Psoas muscle (tissue), 8 donors: ENCODE measurements around the gene IFI30. TPM values are rescaled to one million over a fixed set of nuclear protein-coding genes. Genes with fewer than 3 reads are reported as not detected.
A peak's percentile ranks its signal among the peaks of the same experiment; 100 is the strongest.

Experiments
- ATAC-seq, 4 donors: fragments of 200-7000 bp; cut with Tn5 transposase; one replicate each; pipeline ENCODE4 v1.9.1; 2020; ENCODE audit warnings: moderate library complexity in 3 of 4, mild to moderate bottlenecking in 2 of 4
- DNase-seq, 2 donors: peaks; one replicate each; pipeline ENCODE4 v3.0.0-alpha.2; 2020
- H3K27ac ChIP-seq: fragments of 200-600 bp; one replicate; pipeline ENCODE4 v1.8.0; 2022
- H3K27me3 ChIP-seq, 3 donors: fragments of 200-600 bp in 1 of 3; one replicate each; pipeline versions ENCODE4 v1.6.1 to v1.8.0; 2013 to 2022; ENCODE audit warnings: low read length in 2 of 3, mild to moderate bottlenecking in 2 of 3, moderate library complexity in 1 of 3; ENCODE audit not compliant: insufficient read depth in 3 of 3
- H3K36me3 ChIP-seq, 2 donors: fragments of 200-600 bp in 1 of 2; one replicate each; pipeline versions ENCODE4 v1.6.1 to v1.8.0; 2013 to 2022; ENCODE audit warnings: low read depth in 1 of 2, mild to moderate bottlenecking in 1 of 2, moderate library complexity in 1 of 2; ENCODE audit not compliant: insufficient read depth in 1 of 2
- H3K4me1 ChIP-seq: fragments of 200-600 bp; one replicate; pipeline ENCODE4 v1.8.0; 2022
- H3K4me3 ChIP-seq: fragments of 200-600 bp; one replicate; pipeline ENCODE4 v1.8.0; 2022; ENCODE audit warnings: mild to moderate bottlenecking
- H3K9me3 ChIP-seq: fragments of 200-600 bp; one replicate; pipeline ENCODE4 v1.8.0; 2022
- CTCF ChIP-seq: fragments of 200-600 bp; IDR thresholded peaks from one replicate; pipeline ENCODE4 v1.8.0; 2022; ENCODE audit warnings: antibody characterized with exemption
- WGBS, 3 donors: extraction: QIAGEN DNeasy Blood & Tissue Kit; methylation state at CpG; one replicate each; pipeline versions ENCODE4 v1.1.6 to v1.1.7; 2013; 5-methylcytosine and 5-hydroxymethylcytosine counted together
- intact Hi-C, 2 donors: fragments of 100-400 bp; cut with DNase I; formaldehyde crosslinking; loops; one replicate each; pipeline versions ENCODE4 v1.11.0 to v1.14.2; 2022
- polyA plus RNA-seq, 3 donors: library from polyadenylated mRNA; stranded (reverse); fragments of 200-250 nt; gene quantifications; one replicate each; pipeline ENCODE4 v1.2.3, GENCODE V29; 2013
- total RNA-seq, 4 donors: library from RNA; stranded (reverse); fragmentation: NEBNext Ultra II Directional in 2 of 4; extraction: Animal tissue kit (Norgen Biotek cat#: 25700) in 2 of 4; gene quantifications; one replicate each; pipeline versions ENCODE4 v1.2.1 to v1.2.4, GENCODE V29; 2021 to 2023
- donor health status: healthy with polysubstance abuse.
- donor health status: DM: no; HTN: no; CAD: no; lungs with moderate emphysema.
- donor health status: Bipolar disorder and iron deficiency.
- donor health status: healthy.
- donor health status: DM: yes; HTN: yes; CAD: no.
- donor health status: DM: no; HTN: no; CAD: no.
- donor health status: DM: no; HTN: no; CAD: no.
- donor health status: DM: yes; HTN: yes; CAD: no.

The IFI30 gene
- total and polyA plus RNA-seq, 7 donors = 1.4 to 21.5 (median 10.1) TPM

DNA sequence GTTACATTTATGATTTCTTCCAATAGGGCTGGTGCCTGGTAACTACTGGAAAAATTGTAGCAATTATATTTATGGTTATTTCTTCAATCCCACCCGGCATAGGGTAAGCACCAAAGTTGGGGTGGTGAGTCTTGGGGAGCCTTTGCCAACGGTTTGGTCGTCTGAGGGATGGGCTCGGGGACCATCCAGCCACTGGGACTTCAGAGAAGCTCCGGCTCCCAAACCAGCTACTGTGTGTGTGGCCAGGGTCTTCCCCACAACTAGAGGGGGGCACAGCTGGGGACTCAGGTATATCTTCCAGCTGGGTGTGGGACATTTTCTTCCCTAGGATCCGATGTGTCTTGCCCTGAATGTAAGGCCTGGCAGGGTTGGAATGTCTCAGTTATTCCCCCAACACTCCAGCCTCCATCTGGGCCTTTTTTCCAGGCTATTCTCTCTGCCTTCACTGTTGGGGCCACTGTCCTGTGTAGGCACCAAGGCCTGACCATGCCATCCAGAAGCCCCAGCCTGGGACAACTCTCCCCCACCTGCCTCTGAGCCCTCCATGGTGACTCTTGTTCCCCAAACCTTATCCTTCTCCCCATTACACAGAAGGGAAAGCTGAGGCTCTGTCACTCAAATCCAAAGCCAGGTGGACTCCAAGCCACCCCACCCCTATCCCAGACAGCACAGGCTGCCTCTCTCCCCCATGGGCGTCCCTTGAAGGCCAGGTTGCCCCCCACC lies 1.1 kb upstream of the IFI30 start:
- Histone ChIP-seq H3K27me3 (peaks cover 0 to 2% (median 0%) of the 10 kb centered on the region in 3 donors), H3K4me3 (no peak overlapping the region), H3K4me1 (peaks cover 10% of the 10 kb centered on the region), H3K9me3 (no peaks in the 10 kb centered on the region), H3K36me3 (peaks cover 4 to 24% of the 10 kb centered on the region in 2 donors), H3K27ac (no peak overlapping the region)
- DNase-seq = no peak
- intact Hi-C loops = no loop called here
- 83 to 89% (median 88%) methylated on average over 7 of the region's 7 CpGs for WGBS, 3 donors
- no peak for ATAC-seq
- TF ChIP-seq CTCF = no peak

DNA sequence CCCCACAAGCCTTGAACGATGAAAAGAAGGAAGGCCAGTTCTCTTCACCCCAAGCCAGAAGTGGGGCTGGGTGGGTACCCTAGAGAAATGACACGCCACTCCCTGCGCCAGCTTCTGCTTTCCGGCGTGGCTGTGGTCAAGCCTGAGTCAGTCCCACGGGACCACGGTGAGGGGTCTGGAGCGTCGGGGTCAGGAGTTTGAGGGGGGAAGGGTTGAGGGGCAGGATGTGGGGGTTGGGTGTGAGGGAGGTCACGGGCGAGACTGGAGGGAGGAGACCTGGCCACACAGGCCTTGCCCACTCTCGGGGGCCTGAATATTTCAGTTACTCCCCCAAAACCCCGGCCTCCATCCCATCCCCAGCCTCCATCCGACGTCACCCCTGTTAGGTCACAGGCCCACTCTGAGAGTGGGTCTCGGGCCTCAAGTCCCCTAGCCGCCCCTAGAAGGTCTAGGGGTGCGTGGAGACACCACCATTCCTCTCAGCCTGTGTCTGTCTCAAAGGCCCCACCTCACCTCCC lies 500 bp upstream of the IFI30 start:
- intact Hi-C loops = no loop called here
- Histone ChIP-seq H3K27ac (peak overlapping the region; percentile 41), H3K4me3 (peak overlapping the region; percentile 79), H3K4me1 (peaks cover 10% of the 10 kb centered on the region), H3K36me3 (peaks cover 4 to 17% of the 10 kb centered on the region in 2 donors), H3K27me3 (peaks cover 0 to 2% (median 0%) of the 10 kb centered on the region in 3 donors), H3K9me3 (no peaks in the 10 kb centered on the region)
- WGBS, 3 donors = 42 to 53% (median 52%) methylated on average over 18 of the region's 18 CpGs
- DNase-seq (peak; percentile 69 to 80), ATAC-seq (peak; percentile 19 to 28 (median 22))
- TF ChIP-seq CTCF = no peak

GRCh38 chr19:18174983-18175382 lies 1.4 kb downstream of the IFI30 start:
- WGBS, 3 donors = 74 to 85% (median 81%) methylated on average over 11 of the region's 11 CpGs
- H3K9me3 ChIP-seq = no peaks in the 10 kb centered on the region
- no peaks in the 10 kb centered on the region for H3K36me3 ChIP-seq
- H3K4me3 ChIP-seq = no peak overlapping the region
- no peak overlapping the region for H3K27ac ChIP-seq
- DNase-seq (no peak), ATAC-seq (no peak)
- intact Hi-C loops = no loop called here
- TF ChIP-seq CTCF = no peak
- peaks cover 0 to 2% (median 0%) of the 10 kb centered on the region in 3 donors for H3K27me3 ChIP-seq
- peaks cover 10% of the 10 kb centered on the region for H3K4me1 ChIP-seq

GRCh38 chr19:18176367-18177310 lies 3.0 kb downstream of the IFI30 start:
- H3K4me1 ChIP-seq = peaks cover 10% of the 10 kb centered on the region
- intact Hi-C loops = no loop called here
- H3K36me3 ChIP-seq = no peaks in the 10 kb centered on the region
- H3K27ac ChIP-seq = no peak overlapping the region
- no peak for TF ChIP-seq CTCF
- 84 to 86% (median 85%) methylated on average over 19 of the region's 19 CpGs for WGBS, 3 donors
- DNase-seq (no peak), ATAC-seq (no peak)
- H3K9me3 ChIP-seq = no peaks in the 10 kb centered on the region
- H3K27me3 ChIP-seq = peaks cover 0 to 2% (median 0%) of the 10 kb centered on the region in 3 donors
- H3K4me3 ChIP-seq = no peak overlapping the region
